ENCODE data around the gene TMEM269.
A peak's percentile ranks its signal among the peaks of the same experiment; 100 is the strongest.

The TMEM269 gene

GRCh38 chr1:42766741-42767509 lies 17.9 kb upstream of the TMEM269 start, which contains the start of the genes C1orf50 and P3H1 (continued):
- peak; percentile 87 for TF ChIP-seq KLF17 (tag by site-specific recombination; IDR thresholded peaks at IDR 0.05)
- TF ChIP-seq ZNF341 (tag by site-specific recombination; IDR thresholded peaks at IDR 0.05; ENCODE audit: low read depth) = peak; percentile 87
- TF ChIP-seq ZNF561 (tag by site-specific recombination; IDR thresholded peaks at IDR 0.05; ENCODE audit: borderline replicate concordance) = no peak; the same call in 1 of the 2 replicates
- peak; percentile 96 for TF ChIP-seq OVOL3 (tag by site-specific recombination; IDR thresholded peaks at IDR 0.05)
- no peak for TF ChIP-seq PRDM1 (tag by site-specific recombination; IDR thresholded peaks at IDR 0.05)
- peak; percentile 69 for TF ChIP-seq SP7 (tag by site-specific recombination; IDR thresholded peaks at IDR 0.05)
- TF ChIP-seq ZNF2 (tag by site-specific recombination; IDR thresholded peaks at IDR 0.05) = peak; percentile 29; the same call in 1 of the 2 replicates
- TF ChIP-seq ZNF677 (tag by site-specific recombination; IDR thresholded peaks at IDR 0.05) = no peak
- 0 out of 2 replicates have a peak, but pooled peaks have one; percentile 20 for TF ChIP-seq ZNF792 (tag by site-specific recombination; IDR thresholded peaks at IDR 0.05)
- peak; percentile 39 for TF ChIP-seq ZNF610 (tag by site-specific recombination; IDR thresholded peaks at IDR 0.05; ENCODE audit: borderline replicate concordance)
- no peak; the same call in 1 of the 2 replicates for TF ChIP-seq ZBTB7A (tag by site-specific recombination; IDR thresholded peaks at IDR 0.05; ENCODE audit: low read depth)
- peak; percentile 60 for TF ChIP-seq ZNF660 (tag by site-specific recombination; IDR thresholded peaks at IDR 0.05)
- no peak for TF ChIP-seq ZSCAN4 (tag by site-specific recombination; IDR thresholded peaks at IDR 0.05)
- 0 out of 2 replicates have a peak, but pooled peaks have one; percentile 11 for TF ChIP-seq ZNF843 (tag by site-specific recombination; IDR thresholded peaks at IDR 0.05)
- 0 out of 2 replicates have a peak, but pooled peaks have one; percentile 16 for TF ChIP-seq ZNF580 (tag by site-specific recombination; IDR thresholded peaks at IDR 0.05)
- peak; percentile 82 for TF ChIP-seq ZFHX2 (tag by site-specific recombination; conservative IDR thresholded peaks at IDR 0.05)
- peak; percentile 75; the same call in 1 of the 2 replicates for TF ChIP-seq ZNF785 (tag by site-specific recombination; IDR thresholded peaks at IDR 0.05)
- peak; percentile 94 for TF ChIP-seq GLIS2 (tag by site-specific recombination; IDR thresholded peaks at IDR 0.05)
- no peak for TF ChIP-seq ZNF624 (tag by site-specific recombination; IDR thresholded peaks at IDR 0.05)
- no peak for TF ChIP-seq ZNF747 (tag by site-specific recombination; IDR thresholded peaks at IDR 0.05)
- no peak for TF ChIP-seq ZNF449 (tag by site-specific recombination; IDR thresholded peaks at IDR 0.05)
- TF ChIP-seq ZNF157 (tag by site-specific recombination; IDR thresholded peaks at IDR 0.05) = no peak
- TF ChIP-seq ZNF830 (tag by site-specific recombination; IDR thresholded peaks at IDR 0.05; ENCODE audit: low read depth) = no peak
- TF ChIP-seq ZBTB6 (tag by site-specific recombination; IDR thresholded peaks at IDR 0.05) = no peak
- no peak for TF ChIP-seq ZSCAN30 (tag by site-specific recombination; IDR thresholded peaks at IDR 0.05)
- no peak for TF ChIP-seq TRIM28 (IDR thresholded peaks at IDR 0.05; ENCODE audit: borderline replicate concordance, low read length)
- no peak for TF ChIP-seq ZNF48 (tag by site-specific recombination; IDR thresholded peaks at IDR 0.05)
- peak; percentile 35; the same call in 1 of the 2 replicates for TF ChIP-seq ZNF692 (tag by site-specific recombination; IDR thresholded peaks at IDR 0.05)
- TF ChIP-seq ZNF433 (tag by site-specific recombination; IDR thresholded peaks at IDR 0.05; ENCODE audit: low read depth) = no peak
- no peak for TF ChIP-seq ZNF544 (tag by site-specific recombination; IDR thresholded peaks at IDR 0.05)
- TF ChIP-seq ELK4 (IDR thresholded peaks at IDR 0.05; ENCODE audit: borderline replicate concordance, low read depth, low read length) = no peak; the same call in 1 of the 2 replicates
- TF ChIP-seq KLF10 (tag by site-specific recombination; IDR thresholded peaks at IDR 0.05) = peak; percentile 83
- peak; percentile 69 for TF ChIP-seq ZBTB17 (tag by site-specific recombination; IDR thresholded peaks at IDR 0.05)
